Smooth muscle cell of the coronary artery (primary cell): ENCODE data around the gene EGR4. TPM values are rescaled to one million over a fixed set of nuclear protein-coding genes. Genes with fewer than 3 reads are reported as not detected.

Experiments used
- total RNA-seq: library from RNA; depleted of rRNA; stranded (reverse); fragments of >200 nt; gene quantifications from 2 replicates; pipeline ENCODE4 v1.2.3, GENCODE V29; 2014; ENCODE audit warnings: low replicate concordance

Gene EGR4
- not detected in 2 replicates for total RNA-seq

GRCh38 chr2:73293534-73294171, at the start of gene EGR4:
EGR4 (minus strand) TSS chr2:73293548; CDS start chr2:73293317, 231 bp downstream.

GRCh38 chr2:73284296-73285158, 8.8 kb downstream of the EGR4 start, which contains the start of gene FBXO41:
FBXO41 (minus strand) TSS chr2:73284478; CDS start chr2:73269630, 14,848 bp downstream.

Other genes starting within 250 kb of the EGR4 start
- 10.0 and 11.8 TPM in 2 replicates for gene SFXN5, start 221.8 kb downstream of the EGR4 start, total RNA-seq
- gene RAB11FIP5, start 180.6 kb downstream of the EGR4 start, total RNA-seq: 22.5 and 27.8 TPM in 2 replicates
- gene NOTO, start 91.0 kb downstream of the EGR4 start, total RNA-seq: not detected in 2 replicates
- gene SMYD5, start 79.3 kb downstream of the EGR4 start, total RNA-seq: 15.0 and 20.5 TPM in 2 replicates
- gene PRADC1, start 60.3 kb downstream of the EGR4 start, total RNA-seq: 10.3 and 20.5 TPM in 2 replicates
- gene CCT7, start 59.2 kb downstream of the EGR4 start, total RNA-seq: 294 and 401 TPM in 2 replicates
- gene FBXO41, start 9.1 kb downstream of the EGR4 start, total RNA-seq: 0.23 and 0.70 TPM in 2 replicates
- gene ALMS1, start 92.3 kb upstream of the EGR4 start, total RNA-seq: 4.7 and 10.4 TPM in 2 replicates